ENCODE measurements around the gene DNAAF3. TPM values are rescaled to one million over a fixed set of nuclear protein-coding genes. Genes with fewer than 3 reads are reported as not detected.
"Not testable (repeated sequence)": the region's sequence is repeated elsewhere in the genome, so short reads cannot be mapped to it uniquely, and the experiment has no call there.

The DNAAF3 gene
- total RNA-seq, 1 donor from 2014 or later: 1.5 TPM

GRCh38 chr19:55208880-55209692 lies 42.7 kb upstream of the DNAAF3 start, which contains the start of gene PTPRH:
Gene PTPRH (minus strand): TSS chr19:55209501. CDS start chr19:55209433, 68 bp downstream.
- Histone ChIP-seq H3K36me3 (no peaks in the 10 kb centered on the region), H3K4me3 (no peak within 1 kb of the TSS), H3K4me1 (peaks cover 5% of the 10 kb centered on the region), H3K27me3 (no peaks in the 10 kb centered on the region), H3K9me3 (no peaks in the 10 kb centered on the region), H3K27ac (no peak within 1 kb of the TSS)
- no peak for TF ChIP-seq CTCF (IDR thresholded peaks at IDR 0.05)
- intact Hi-C loops (cut with DNase I): no loop called here
- DNase-seq (no peak), ATAC-seq (peak; percentile 15)

- peak; percentile 79 for DNase-seq
- Histone ChIP-seq H3K4me3 (no peak overlapping the region), H3K27me3 (no peaks in the 10 kb centered on the region), H3K9me3 (no peaks in the 10 kb centered on the region), H3K4me1 (peaks cover 5% of the 10 kb centered on the region), H3K36me3 (no peaks in the 10 kb centered on the region), H3K27ac (no peak overlapping the region)
- intact Hi-C loops (cut with DNase I): no loop called here
- no peak for TF ChIP-seq CTCF (IDR thresholded peaks at IDR 0.05)
- ATAC-seq: peak; percentile 90
Observed at GRCh38 chr19:55206664-55207500, 40.5 kb upstream of the DNAAF3 start.

GRCh38 chr19:55202199-55202598 lies 35.8 kb upstream of the DNAAF3 start:
- not testable (repeated sequence) for H3K27ac ChIP-seq, H3K36me3 ChIP-seq

GRCh38 chr19:55199620-55200204 lies 33.3 kb upstream of the DNAAF3 start:
- intact Hi-C loops (cut with DNase I): no loop called here

More at GRCh38 chr19:55202199-55202598, 35.8 kb upstream of the DNAAF3 start:
- H3K27me3 ChIP-seq; H3K9me3 ChIP-seq; DNase-seq; intact Hi-C loops (cut with DNase I); H3K4me1 ChIP-seq; H3K4me3 ChIP-seq: not testable (repeated sequence)
- ATAC-seq: peak; percentile 27

GRCh38 chr19:55198651-55199050 lies 32.2 kb upstream of the DNAAF3 start:
- intact Hi-C loops (cut with DNase I): no loop called here
- ATAC-seq (no peak), DNase-seq (no peak)
- Histone ChIP-seq H3K36me3 (no peaks in the 10 kb centered on the region), H3K27me3 (peaks cover 7% of the 10 kb centered on the region), H3K4me1 (no peaks in the 10 kb centered on the region), H3K27ac (no peak overlapping the region), H3K4me3 (no peak overlapping the region), H3K9me3 (no peaks in the 10 kb centered on the region)
- no peak for TF ChIP-seq CTCF (IDR thresholded peaks at IDR 0.05)

More at GRCh38 chr19:55199620-55200204, 33.3 kb upstream of the DNAAF3 start:
- H3K27ac ChIP-seq: no peak overlapping the region
- ATAC-seq (no peak), DNase-seq (no peak)
- no peaks in the 10 kb centered on the region for H3K9me3 ChIP-seq
- H3K36me3 ChIP-seq: no peaks in the 10 kb centered on the region
- peaks cover 7% of the 10 kb centered on the region for H3K27me3 ChIP-seq
- no peak for TF ChIP-seq CTCF (IDR thresholded peaks at IDR 0.05)
- no peaks in the 10 kb centered on the region for H3K4me1 ChIP-seq
- no peak overlapping the region for H3K4me3 ChIP-seq
